ENCODE measurements around the gene SUCLG2. TPM values are rescaled to one million over a fixed set of nuclear protein-coding genes. Genes with fewer than 3 reads are reported as not detected.

SUCLG2 gene
- polyA plus RNA-seq, 1 donor (not counting 4 experiments of a cell fraction or from before 2014, with no cell fraction given), result 26.7 TPM

DNA sequence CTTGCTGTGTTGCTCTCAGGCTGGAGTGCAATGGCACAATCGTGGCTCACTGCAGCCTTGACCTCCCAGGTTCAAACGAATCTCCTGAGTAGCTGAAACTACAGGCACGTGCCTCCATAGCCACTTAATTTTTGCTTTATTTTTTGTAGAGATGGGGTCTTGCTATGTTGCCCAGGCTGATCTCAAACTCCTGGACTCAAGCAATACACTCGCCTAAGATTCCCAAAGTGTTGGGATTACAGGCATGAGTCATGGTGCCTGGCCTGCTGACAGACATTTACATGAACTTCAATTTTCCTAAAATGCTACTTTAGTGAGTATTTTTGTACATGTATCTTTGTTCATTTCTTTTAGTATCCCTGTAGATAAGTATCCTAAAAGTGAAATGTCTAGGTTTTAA is 132.3 kb downstream of the SUCLG2 start:
- Histone ChIP-seq H3K9me1 (ENCODE audit: control insufficient read depth, extremely low read depth, insufficient read depth, low read length) (no peaks in the 10 kb centered on the region), H3K9ac (ENCODE audit: control insufficient read depth, extremely low read depth, insufficient read depth, low read length) (no peak overlapping the region), H4K20me1 (ENCODE audit: control insufficient read depth, extremely low read depth, insufficient read depth, low read length) (no peaks in the 10 kb centered on the region), H3K4me1 (ENCODE audit: control insufficient read depth, extremely low read depth, insufficient read depth, low read length) (peaks cover 12% of the 10 kb centered on the region), H3K27me3 (ENCODE audit: control insufficient read depth, extremely low read depth, insufficient read depth, low read length) (no peaks in the 10 kb centered on the region), H3K36me3 (ENCODE audit: control insufficient read depth in 2 of 2, extremely low read depth in 1 of 2, insufficient read depth in 2 of 2, low read length in 2 of 2) (peaks cover 0 to 5% of the 10 kb centered on the region in 2 experiments), H3K27ac (ENCODE audit: control insufficient read depth, insufficient read depth, low read length) (no peak overlapping the region), H3K4me3 (ENCODE audit: control insufficient read depth in 2 of 3, extremely low read depth in 1 of 3, insufficient read depth in 2 of 3, low read depth in 1 of 3, low read length in 3 of 3) (no peak overlapping the region), H3K9me3 (ENCODE audit: control insufficient read depth, low read depth, low read length) (no peaks in the 10 kb centered on the region), H2AFZ (ENCODE audit: control insufficient read depth, low read length) (no peak overlapping the region), H3K79me2 (ENCODE audit: control insufficient read depth, insufficient read depth, low read length) (no peaks in the 10 kb centered on the region), H3K4me2 (ENCODE audit: control insufficient read depth, extremely low read depth, insufficient read depth, low read depth, low read length) (no peak overlapping the region)
- DNase-seq (ENCODE audit: low read depth, low spot score) (no peak), FAIRE-seq (no peak)
- TF ChIP-seq EZH2 (IDR thresholded peaks at IDR 0.05; ENCODE audit: low read length), result no peak
- TF ChIP-seq, protein P1, sequence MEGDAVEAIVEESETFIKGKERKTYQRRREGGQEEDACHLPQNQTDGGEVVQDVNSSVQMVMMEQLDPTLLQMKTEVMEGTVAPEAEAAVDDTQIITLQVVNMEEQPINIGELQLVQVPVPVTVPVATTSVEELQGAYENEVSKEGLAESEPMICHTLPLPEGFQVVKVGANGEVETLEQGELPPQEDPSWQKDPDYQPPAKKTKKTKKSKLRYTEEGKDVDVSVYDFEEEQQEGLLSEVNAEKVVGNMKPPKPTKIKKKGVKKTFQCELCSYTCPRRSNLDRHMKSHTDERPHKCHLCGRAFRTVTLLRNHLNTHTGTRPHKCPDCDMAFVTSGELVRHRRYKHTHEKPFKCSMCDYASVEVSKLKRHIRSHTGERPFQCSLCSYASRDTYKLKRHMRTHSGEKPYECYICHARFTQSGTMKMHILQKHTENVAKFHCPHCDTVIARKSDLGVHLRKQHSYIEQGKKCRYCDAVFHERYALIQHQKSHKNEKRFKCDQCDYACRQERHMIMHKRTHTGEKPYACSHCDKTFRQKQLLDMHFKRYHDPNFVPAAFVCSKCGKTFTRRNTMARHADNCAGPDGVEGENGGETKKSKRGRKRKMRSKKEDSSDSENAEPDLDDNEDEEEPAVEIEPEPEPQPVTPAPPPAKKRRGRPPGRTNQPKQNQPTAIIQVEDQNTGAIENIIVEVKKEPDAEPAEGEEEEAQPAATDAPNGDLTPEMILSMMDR (optimal IDR thresholded peaks at IDR 0.05 in 1 of 3, IDR thresholded peaks at IDR 0.05 in 1 of 3, conservative IDR thresholded peaks at IDR 0.05 in 1 of 3; ENCODE audit: extremely low read depth in 1 of 3, insufficient read depth in 2 of 3, low read length in 3 of 3), result no peak
- dilution Hi-C loops (cut with MboI; ENCODE audit: extremely low pct_ligation_motif_present, low sequenced_read_pairs), result no loop called here

DNA sequence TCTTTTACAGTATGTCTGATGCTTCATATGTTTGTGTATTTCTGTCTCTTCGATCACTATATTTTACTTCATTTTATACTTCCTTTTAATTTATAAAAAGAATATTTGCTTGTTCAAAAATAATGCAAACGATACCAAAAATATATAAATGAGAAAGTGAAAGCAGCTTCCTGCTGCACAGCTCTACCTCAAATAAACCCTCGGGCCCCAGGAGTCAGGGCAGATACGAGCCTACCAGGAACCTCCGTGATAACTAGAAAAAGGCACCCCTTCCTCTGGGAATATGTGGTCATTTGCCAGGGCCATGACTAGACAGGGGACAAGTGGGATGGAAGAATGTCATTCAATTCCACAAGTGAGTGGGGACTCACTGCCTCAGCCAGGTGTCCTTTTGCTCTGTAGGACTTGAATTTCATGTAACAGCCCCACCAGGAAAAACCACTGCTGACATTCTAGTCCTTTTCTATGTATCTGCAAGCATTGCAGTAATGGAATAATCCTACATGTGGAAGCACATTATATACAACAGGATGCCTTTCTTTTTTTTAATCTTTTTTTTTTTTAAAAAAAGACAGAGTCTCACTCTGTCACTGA is 133.3 kb downstream of the SUCLG2 start:
- no peaks in the 10 kb centered on the region for H3K9me3 ChIP-seq (ENCODE audit: control insufficient read depth, low read depth, low read length)
- no peak for DNase-seq (ENCODE audit: low read depth, low spot score)
- no peaks in the 10 kb centered on the region for H3K9me1 ChIP-seq (ENCODE audit: control insufficient read depth, extremely low read depth, insufficient read depth, low read length)
- H3K4me1 ChIP-seq (ENCODE audit: control insufficient read depth, extremely low read depth, insufficient read depth, low read length), result peaks cover 4% of the 10 kb centered on the region
- FAIRE-seq, result no peak
- no peaks in the 10 kb centered on the region for H3K79me2 ChIP-seq (ENCODE audit: control insufficient read depth, insufficient read depth, low read length)
- dilution Hi-C loops (cut with MboI; ENCODE audit: extremely low pct_ligation_motif_present, low sequenced_read_pairs), result no loop called here
- H3K27ac ChIP-seq (ENCODE audit: control insufficient read depth, insufficient read depth, low read length), result no peak overlapping the region
- no peak overlapping the region for H3K4me2 ChIP-seq (ENCODE audit: control insufficient read depth, extremely low read depth, insufficient read depth, low read depth, low read length)
- no peak overlapping the region for H2AFZ ChIP-seq (ENCODE audit: control insufficient read depth, low read length)
- no peak overlapping the region for H3K4me3 ChIP-seq (ENCODE audit: control insufficient read depth in 2 of 3, extremely low read depth in 1 of 3, insufficient read depth in 2 of 3, low read depth in 1 of 3, low read length in 3 of 3)
- no peak overlapping the region for H3K9ac ChIP-seq (ENCODE audit: control insufficient read depth, extremely low read depth, insufficient read depth, low read length)
- TF ChIP-seq, protein P1 (optimal IDR thresholded peaks at IDR 0.05 in 1 of 3, IDR thresholded peaks at IDR 0.05 in 1 of 3, conservative IDR thresholded peaks at IDR 0.05 in 1 of 3; ENCODE audit: extremely low read depth in 1 of 3, insufficient read depth in 2 of 3, low read length in 3 of 3), result no peak
- TF ChIP-seq EZH2 (IDR thresholded peaks at IDR 0.05; ENCODE audit: low read length), result no peak
- no peaks in the 10 kb centered on the region for H4K20me1 ChIP-seq (ENCODE audit: control insufficient read depth, extremely low read depth, insufficient read depth, low read length)
- H3K36me3 ChIP-seq (ENCODE audit: control insufficient read depth in 2 of 2, extremely low read depth in 1 of 2, insufficient read depth in 2 of 2, low read length in 2 of 2), result peaks cover 0 to 12% of the 10 kb centered on the region in 2 experiments
- H3K27me3 ChIP-seq (ENCODE audit: control insufficient read depth, extremely low read depth, insufficient read depth, low read length), result no peaks in the 10 kb centered on the region
